ENCODE measurements around the gene CSHL1. TPM values are rescaled to one million over a fixed set of nuclear protein-coding genes. Genes with fewer than 3 reads are reported as not detected.

Gene CSHL1
- total RNA-seq, 1 donor from 2014 or later: not detected

GRCh38 chr17:63955232-63955631 is 44.2 kb upstream of the CSHL1 start:
- no peak overlapping the region for H3K4me3 ChIP-seq
- intact Hi-C loops (cut with DNase I): no loop called here

GRCh38 chr17:63954402-63955063 is 43.5 kb upstream of the CSHL1 start:
- H3K27ac ChIP-seq: no peak overlapping the region
- no peaks in the 10 kb centered on the region for H3K36me3 ChIP-seq
- H3K4me1 ChIP-seq: no peaks in the 10 kb centered on the region
- no peak for DNase-seq (ENCODE audit: extremely low spot score in 2 of 2)
- no peaks in the 10 kb centered on the region for H3K27me3 ChIP-seq
- H3K4me3 ChIP-seq: no peak overlapping the region
- TF ChIP-seq CTCF (IDR thresholded peaks at IDR 0.05) (no peak), POLR2AphosphoS5 (IDR thresholded peaks at IDR 0.05; ENCODE audit: insufficient read depth in 1 of 2, low read depth in 1 of 2) (no peak), POLR2A (IDR thresholded peaks at IDR 0.05) (no peak)
- intact Hi-C loops (cut with DNase I): no loop called here
- no peaks in the 10 kb centered on the region for H3K9me3 ChIP-seq

More at GRCh38 chr17:63955232-63955631, 44.2 kb upstream of the CSHL1 start:
- no peak for DNase-seq (ENCODE audit: extremely low spot score in 2 of 2)
- Histone ChIP-seq H3K9me3 (no peaks in the 10 kb centered on the region), H3K4me1 (no peaks in the 10 kb centered on the region), H3K27ac (no peak overlapping the region), H3K27me3 (no peaks in the 10 kb centered on the region), H3K36me3 (no peaks in the 10 kb centered on the region)
- TF ChIP-seq POLR2A (IDR thresholded peaks at IDR 0.05) (no peak), POLR2AphosphoS5 (IDR thresholded peaks at IDR 0.05; ENCODE audit: insufficient read depth in 1 of 2, low read depth in 1 of 2) (no peak), CTCF (IDR thresholded peaks at IDR 0.05) (no peak)

DNA sequence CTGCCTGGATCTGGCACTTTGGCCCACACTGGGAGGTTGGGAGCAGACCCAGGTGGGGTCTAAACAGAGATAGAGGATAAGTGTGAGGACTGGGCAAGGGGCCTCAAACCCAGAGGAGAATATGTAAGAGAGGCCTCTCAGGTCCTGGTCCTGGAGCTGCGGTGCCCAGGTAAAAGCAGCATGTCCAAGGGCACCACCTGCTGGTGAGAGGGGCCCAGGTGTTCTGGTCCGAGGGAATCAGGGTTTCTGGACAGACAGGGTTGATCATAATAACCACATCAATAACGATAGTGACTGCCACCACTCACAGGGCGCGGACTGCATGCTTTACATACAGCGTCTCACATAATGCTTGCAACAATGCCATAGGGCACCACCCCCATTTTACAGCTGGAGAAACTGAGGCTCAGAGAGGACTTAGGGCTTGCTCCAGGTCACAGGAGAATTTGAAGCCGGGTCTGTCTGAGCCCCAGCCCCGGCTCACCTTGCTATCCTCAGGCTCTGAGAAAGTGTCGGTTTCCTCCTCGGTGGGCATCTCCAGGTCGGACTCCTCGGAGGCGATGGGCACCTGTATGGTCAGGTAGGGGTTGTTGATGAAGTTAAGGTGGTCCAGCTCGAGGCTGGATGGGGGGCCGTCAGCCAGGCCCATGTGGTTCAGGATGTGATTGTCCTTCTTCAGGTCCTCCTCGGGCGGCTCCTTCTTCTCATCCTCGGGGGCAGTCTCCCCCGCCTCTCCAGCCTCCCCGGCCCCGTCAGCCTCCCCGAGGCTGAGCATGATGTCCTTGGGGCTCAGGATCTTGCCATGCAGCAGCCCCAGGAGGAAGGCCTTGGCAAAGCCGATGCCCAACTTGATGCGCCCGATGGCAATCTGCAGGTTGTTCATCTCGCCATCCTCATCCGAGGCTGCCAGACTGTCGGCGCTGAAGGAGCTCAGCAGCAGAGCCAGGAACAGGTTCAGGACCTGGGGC is 40.2 kb upstream of the CSHL1 start:
- H3K36me3 ChIP-seq: no peaks in the 10 kb centered on the region
- H3K4me3 ChIP-seq: no peak overlapping the region
- H3K4me1 ChIP-seq: no peaks in the 10 kb centered on the region
- no peak for DNase-seq (ENCODE audit: extremely low spot score in 2 of 2)
- no peaks in the 10 kb centered on the region for H3K9me3 ChIP-seq
- no peak overlapping the region for H3K27ac ChIP-seq
- H3K27me3 ChIP-seq: no peaks in the 10 kb centered on the region
- intact Hi-C loops (cut with DNase I): no loop called here
- TF ChIP-seq POLR2A (IDR thresholded peaks at IDR 0.05) (no peak), CTCF (IDR thresholded peaks at IDR 0.05) (no peak), POLR2AphosphoS5 (IDR thresholded peaks at IDR 0.05; ENCODE audit: insufficient read depth in 1 of 2, low read depth in 1 of 2) (no peak)

DNA sequence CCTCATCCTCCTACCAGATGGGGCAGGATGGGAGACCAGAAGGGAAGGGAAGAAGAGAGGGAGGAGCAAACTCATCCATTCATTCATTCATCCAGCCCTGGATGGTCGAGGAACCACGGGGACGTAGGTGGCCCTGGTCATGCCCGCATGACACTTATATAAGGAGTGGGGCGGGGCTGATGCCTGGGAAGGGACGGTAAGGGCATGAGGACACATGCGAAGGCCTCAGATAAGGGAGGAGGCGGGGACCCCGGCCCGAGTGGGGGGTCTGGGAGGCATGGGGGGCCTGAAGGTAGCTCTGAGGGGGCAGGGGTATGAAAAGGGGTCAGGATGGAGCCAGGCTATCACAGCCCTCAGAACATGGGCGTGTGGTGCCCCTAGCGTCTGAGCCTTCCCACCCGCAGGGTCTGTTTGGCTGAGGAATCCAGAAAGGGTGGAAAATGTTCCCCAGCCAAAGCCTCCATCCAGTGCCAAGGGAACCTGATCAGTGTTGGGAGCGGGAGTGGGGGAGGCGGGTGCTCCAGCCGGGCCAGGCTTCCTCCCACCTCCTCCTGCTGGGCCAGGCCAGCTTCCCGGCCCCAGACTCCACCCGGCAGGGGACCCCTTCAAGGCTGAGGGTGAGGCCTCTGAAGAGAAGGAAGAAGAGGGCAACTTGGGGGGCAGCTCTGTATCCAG is 38.7 kb upstream of the CSHL1 start:
- Histone ChIP-seq H3K4me3 (no peak overlapping the region), H3K27ac (no peak overlapping the region), H3K9me3 (no peaks in the 10 kb centered on the region), H3K27me3 (no peaks in the 10 kb centered on the region), H3K4me1 (no peaks in the 10 kb centered on the region), H3K36me3 (no peaks in the 10 kb centered on the region)
- DNase-seq (ENCODE audit: extremely low spot score in 2 of 2): no peak
- intact Hi-C loops (cut with DNase I): no loop called here
- TF ChIP-seq CTCF (IDR thresholded peaks at IDR 0.05): no peak
- no peak for TF ChIP-seq POLR2AphosphoS5 (IDR thresholded peaks at IDR 0.05; ENCODE audit: insufficient read depth in 1 of 2, low read depth in 1 of 2)
- TF ChIP-seq POLR2A (IDR thresholded peaks at IDR 0.05): no peak
